ENCODE results near the gene GLB1L.
"Not testable (repeated sequence)": the region's sequence is repeated elsewhere in the genome, so short reads cannot be mapped to it uniquely, and the experiment has no call there.

Gene GLB1L
- total RNA-seq: 0.71 to 3.2 (median 2.0) reads per million in 4 donors

GRCh38 chr2:219245148-219245898, at the start of gene GLB1L, which contains the start of gene STK16:
Gene GLB1L, minus strand, starts transcription at chr2:219245444. Its CDS starts 1,871 bp downstream, at chr2:219243573.
Gene STK16, plus strand, starts transcription at chr2:219245479. Its CDS starts 521 bp downstream, at chr2:219246000.
- DNase-seq: peak; percentile 62 to 95 (median 77)

DNA sequence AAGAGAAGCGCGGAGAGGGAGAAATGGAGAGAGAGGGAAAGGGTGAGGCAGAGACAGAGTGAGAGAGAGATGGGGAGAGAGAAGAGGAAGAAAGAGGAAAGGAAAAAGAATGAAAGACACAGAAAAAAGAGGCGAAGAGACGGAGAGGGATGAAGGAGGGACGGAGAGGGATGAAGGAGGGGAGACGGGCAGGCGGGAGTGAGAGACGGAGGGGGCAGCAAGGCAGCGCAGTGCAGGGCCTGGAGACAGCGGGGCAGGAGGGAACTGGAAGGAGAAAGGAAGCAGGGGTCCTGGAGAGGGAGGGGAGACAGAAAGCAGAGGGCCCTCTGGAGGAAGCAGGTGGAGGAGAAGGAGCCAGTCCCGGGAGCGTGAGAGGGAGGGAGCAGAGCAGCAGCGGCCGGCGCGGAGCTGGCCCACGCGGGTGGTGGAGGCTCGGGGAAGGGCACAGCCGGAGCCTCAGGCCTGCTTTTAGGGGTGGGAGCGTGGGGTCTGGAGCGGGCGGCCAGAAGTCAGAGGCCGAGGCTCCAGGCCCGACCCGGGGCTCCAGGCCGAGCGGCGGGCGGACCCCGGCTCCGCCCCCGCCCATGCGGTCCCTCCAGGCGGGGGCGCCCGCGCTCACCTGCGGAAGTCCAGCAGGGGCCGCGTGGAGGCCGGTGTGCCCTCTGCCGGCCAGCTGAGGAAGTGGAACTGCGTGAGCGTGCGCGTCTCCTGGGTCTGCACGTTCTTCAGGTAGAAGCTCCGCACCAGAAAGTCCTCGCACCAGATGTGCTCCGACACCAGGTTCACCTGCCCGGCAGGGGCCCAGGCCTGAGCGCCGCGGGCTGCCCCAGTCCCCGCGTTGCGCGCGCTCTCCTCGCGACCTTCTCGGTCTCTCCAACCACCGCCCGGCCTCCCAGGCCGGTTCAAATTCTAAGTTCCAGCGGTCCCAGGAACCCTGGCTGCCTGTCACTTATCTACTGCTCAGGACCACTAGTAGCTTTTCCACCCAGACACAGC, 49.4 kb upstream of the GLB1L start:
- DNase-seq: peak; percentile 75 to 89 (median 83)

DNA sequence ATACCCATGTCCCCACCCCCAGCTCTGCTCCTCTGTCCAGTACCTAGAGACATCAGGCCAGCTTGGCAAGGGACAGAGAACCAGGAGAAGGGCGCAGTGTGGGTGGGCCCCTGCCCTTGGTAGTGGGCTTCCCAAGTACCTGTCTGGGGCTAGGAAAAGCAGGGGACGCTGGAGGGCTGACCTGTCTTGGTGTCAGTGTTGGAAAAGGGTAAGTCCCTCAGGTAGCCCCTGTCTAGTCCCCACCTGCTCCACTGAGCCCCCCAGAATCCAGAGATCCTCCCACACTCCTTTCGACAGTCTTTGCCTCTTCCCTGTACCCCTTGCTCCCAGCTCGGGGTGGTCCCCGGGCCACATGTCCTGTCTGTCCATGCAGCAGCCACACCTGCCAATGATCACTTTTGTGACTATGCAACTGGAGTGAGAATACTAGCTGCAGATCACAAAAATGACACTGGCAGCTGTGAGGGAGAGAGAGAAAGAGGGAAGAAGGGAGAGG, 48.5 kb upstream of the GLB1L start:
- no peak for DNase-seq

DNA sequence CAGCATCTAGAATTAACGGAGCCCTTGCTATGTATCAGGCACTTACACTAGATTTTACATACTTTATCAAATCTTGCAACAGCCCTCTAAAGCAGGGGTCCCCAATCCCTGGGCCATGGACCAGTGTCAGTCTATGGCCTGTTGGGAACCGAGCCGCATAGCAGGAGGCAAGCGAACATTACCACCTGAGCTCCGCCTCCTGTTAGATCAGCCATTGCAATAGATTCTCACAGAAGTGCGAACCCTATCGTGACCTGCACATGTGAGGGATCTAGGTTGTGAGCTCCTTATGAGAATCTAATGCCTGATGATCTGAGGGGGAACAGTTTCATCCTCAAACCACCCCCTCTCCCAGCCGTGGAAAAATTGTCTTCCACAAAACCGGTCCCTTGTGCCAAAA, 47.4 kb upstream of the GLB1L start:
- DNase-seq: no peak

DNA sequence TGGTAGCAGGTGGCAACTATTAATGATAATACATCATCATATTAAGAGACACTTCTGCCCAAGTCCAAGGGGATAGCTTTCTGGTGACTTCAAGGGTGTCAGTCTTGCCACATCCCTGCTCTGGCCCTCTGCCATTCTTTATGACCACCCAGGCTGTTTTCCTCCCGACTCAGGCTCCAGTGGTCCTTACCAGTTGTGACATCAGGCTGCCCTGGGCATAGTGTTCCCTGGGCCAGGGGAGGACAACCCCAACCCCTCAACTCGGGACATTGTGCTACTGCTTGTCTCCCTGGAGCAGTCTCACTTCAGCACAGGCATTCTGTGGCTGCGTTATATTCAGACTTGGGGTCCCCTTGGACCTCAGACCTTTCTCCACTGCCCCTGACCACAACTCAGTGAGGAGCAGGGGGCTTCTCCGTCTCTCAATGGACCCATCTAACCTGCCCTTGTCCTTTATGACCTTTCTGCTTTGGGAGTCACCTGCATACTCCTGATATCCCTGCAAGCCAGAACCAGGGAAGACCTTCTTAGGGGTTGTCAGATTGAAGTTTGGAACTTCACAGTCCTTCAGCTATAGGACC, 46.8 kb upstream of the GLB1L start:
- DNase-seq: no peak

GRCh38 chr2:219291394-219291793, 46.1 kb upstream of the GLB1L start:
- no peak for DNase-seq

DNA sequence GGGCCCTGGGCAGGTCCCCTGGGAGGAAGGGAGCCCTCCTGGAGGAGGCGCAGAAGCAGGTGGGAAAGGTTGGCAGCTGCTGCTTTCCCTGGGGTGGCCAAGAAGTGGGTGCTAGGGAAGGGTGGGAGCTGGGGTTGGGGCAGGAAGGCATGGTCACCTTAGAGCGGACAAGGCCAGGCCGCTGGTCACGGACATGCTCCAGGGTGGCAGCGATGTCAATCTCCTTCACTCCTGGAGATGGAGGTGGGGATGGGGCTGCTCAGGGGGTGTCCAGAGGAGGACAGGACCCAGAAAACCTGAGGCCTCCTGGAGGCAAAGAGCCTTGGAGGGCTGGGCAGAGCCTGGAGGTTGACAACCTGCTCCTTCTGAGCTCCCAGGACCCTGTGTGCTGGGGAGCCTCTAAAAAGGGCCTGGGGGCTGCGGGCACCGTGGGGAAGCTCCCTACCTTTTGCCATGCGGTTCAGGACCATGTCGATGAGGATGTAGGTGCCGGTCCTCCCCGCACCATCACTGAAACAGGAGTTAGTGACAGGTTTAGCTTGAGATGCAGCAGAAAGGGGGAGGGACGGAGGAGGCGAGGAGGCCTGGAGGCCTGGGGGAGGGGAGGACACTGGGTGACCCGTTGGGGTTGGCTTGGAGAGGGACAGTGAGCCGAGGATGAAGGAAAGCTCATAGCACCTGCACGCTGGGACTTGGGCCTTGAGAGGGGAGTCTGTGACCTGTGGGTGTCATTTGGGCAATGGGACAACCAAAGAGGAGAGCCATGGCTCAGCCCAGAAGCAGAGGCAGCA, 45.3 kb upstream of the GLB1L start:
- DNase-seq: no peak

DNA sequence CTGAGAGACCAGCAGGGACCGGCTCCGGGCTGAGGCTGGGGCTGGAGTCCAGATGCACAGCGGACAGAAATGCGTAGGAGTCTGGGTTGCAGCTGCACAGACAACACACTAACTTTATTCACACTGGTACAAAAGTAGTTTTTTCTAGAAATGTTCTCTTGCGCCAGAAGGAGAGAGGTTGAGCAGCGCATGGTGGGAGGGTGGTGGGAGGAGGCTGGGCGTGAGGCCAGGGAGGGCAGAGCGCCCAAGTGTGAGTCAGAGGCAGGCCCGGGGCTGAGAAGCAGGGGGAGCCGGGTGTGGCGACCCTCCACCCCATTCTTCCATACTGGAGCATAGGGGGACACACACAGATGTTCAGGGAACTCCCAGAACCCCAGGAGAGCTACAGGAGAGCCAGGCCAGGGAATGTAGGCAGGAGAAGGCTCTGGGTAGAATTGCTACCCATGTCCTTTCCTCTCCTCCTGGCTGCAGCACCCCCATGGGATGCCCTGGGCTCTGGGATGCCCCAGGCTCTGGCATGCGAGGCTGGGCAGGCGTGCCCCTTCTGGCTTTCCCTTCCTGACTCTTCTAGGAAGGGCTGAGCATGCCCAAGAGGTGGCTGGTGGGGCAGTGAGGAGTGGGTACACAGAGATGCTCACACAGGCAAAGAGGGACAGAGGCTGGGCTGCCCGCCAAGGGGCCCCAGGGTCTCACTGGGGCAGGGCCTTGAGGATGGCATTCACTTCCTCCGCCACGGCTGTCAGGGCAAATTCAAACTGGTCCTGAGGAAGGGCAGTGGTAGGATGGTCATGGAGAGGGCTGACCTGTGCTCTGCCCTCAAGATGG, 44.5 kb upstream of the GLB1L start:
- no peak for DNase-seq

DNA sequence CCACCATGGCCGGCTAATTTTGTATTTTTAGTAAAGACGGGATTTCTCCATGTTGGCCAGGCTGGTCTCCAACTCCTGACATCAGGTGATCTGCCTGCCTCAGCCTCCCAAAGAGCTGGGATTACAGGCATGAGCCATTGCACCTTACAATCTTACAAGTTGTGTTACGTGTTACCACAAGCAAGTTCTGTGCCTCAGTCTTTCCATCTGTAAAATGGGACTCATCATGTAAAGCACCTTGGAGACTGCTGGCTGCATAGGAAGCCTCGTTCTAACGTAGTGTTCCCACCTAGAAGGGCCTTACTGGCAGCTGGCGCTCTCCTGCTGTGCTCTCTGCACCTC, 43.9 kb upstream of the GLB1L start:
- no peak for DNase-seq

GRCh38 chr2:219287580-219288265, 42.5 kb upstream of the GLB1L start:
- DNase-seq: no peak

- DNase-seq: not testable (repeated sequence)
Observed at GRCh38 chr2:219287116-219287440, 41.8 kb upstream of the GLB1L start.

DNA sequence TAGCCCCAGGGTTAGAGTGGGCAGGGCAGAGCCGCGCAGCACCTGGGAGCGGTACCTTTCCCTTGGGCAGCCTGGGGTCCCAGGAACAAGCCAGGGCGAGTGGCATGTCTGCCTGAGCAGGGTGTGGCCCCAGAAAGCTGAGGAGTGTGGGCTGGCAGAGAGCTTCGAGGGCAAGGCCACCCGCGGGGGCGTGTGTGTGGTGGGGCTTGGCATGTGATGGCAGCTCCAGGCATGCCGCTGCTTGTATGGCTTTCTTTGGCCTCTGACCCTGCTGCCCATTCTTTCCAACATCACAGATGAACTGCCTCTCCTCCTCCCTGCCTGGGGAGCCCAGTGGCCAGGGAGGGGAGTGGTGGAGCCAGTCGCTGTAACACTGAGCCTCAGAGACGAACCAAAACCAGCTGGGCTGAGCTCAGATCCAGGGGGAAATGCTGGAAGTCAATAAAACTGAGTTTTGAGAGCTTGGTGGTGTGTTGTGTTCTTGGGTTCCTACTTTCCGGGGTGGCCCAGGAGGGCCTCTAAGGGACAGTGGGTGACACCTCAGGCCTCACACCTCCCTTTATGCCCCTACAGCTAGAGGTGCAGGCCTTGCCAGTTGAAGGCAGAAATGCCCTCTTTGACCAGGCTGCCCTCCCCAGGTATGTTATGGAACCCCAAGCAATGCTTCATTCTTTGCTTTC, 41.3 kb upstream of the GLB1L start:
- no peak for DNase-seq

GRCh38 chr2:219285894-219286425, 40.7 kb upstream of the GLB1L start:
- DNase-seq: no peak

DNA sequence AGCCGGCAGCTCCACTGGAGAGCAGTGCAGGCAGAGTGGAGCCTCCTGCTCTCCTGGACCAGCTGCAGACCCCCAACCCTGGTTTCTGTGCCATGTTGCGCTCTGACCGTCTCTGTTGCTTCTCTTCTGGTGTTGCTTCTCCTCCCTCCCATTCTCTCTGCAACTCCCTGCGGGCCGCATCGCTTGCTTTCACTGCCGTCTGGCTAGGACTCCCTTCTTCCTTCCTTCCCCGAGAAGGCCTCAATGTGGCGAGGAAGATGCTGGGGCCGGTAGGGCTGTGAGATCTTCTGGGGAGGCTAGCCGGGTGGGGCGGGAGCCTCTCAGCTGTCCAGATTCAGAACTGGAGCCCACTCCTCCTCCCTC, 40.1 kb upstream of the GLB1L start:
- no peak for DNase-seq

GRCh38 chr2:219284501-219285372, 39.5 kb upstream of the GLB1L start:
- no peak for DNase-seq

DNA sequence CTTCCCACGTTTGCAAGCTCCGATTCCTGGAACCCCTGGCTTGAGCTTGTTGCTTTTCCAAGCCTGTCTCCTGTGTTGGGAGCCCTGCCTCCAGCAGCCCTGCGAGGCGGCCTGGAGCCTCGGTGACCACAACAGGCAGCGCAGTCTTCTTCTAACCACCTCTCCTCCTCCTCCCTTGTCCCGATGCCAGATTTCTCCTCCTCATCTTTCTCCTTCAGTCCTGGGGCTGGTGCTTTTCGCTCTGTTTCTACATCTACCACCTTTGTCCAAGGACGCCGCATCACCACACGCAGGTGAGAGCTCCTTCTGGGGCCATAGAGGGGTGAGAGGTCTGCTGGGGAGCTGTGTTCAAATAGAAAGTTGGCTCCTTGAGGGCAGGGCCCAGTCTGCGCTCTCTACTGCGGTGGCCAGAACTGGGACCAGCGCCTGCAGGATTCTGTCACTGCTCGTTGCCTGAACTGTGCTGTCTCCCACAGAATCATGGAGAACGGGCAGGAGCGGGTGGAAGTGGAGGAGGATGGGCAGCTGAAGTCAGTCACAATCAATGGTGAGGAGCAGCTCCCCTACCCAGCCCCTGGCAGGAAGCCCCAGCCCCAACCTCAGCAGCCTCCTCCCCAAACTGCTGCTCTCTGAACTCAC, 37.8 kb upstream of the GLB1L start:
- no peak for DNase-seq

- DNase-seq: no peak
Observed at GRCh38 chr2:219282375-219282774, 37.1 kb upstream of the GLB1L start.

DNA sequence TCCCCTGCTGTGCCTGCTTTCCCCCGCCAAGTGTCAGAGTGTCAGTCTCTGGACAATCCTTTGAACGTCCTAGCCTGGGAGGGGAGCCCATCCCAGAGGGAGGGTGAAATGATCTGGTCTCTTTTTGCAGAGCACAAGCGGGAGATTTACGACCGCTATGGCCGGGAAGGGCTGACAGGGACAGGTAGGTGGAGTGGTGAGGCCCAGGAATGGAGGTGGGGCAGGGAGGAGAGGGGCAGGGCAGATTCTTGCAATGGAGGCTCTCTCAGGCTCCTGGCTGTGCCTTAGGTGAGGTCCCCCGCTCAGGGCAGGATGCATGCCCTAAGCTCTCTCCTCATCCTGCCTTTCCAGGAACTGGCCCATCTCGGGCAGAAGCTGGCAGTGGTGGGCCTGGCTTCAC, 36.3 kb upstream of the GLB1L start:
- DNase-seq: no peak

Data from T-helper 1 cell (primary cell).